ENCODE results near the gene BCAS1.

DNA sequence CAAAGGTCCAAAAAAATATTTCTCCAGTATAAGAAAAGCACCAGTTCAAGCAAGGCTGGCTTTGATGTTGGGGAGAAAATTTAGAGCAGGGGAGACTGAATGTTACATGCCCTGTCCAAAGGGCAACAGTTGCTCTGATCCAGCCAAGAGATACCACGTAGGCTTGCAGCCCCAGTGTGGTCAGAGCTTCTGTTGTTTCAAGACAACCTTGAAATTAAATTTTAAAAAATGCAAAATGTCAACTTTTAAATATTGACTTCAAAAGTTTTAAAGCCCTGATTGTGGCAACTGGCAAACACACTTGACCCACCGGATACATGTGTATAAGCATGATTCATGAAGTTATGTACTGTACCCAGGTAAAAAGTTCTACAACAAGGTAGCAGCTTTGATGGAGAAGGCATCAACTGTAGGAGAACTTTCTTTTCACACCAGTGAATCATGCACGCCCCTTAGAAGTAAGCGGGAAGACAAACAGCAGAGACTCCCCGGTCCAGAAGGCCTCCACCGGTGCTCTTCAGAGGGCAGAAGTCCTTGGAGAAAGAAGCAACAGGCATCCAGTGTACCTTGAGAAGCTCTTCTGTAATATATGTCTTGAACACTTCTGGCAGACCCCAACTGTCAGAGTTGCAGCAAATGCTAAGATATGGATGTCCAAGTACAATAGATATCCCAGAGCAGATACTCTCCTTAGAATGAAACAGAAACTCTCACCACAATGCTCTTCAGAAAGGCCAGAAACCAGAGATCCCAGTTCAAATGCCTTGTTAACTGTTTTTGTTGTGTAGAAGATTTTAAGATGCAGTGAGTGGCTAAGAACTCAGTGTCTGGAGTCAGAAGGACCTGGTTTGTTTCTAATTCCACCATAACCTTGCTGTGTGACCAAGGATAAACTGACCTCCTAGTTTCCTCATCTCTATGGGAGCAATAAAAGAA, 115.4 kb downstream of the BCAS1 start:
- TF ChIP-seq, protein P1, sequence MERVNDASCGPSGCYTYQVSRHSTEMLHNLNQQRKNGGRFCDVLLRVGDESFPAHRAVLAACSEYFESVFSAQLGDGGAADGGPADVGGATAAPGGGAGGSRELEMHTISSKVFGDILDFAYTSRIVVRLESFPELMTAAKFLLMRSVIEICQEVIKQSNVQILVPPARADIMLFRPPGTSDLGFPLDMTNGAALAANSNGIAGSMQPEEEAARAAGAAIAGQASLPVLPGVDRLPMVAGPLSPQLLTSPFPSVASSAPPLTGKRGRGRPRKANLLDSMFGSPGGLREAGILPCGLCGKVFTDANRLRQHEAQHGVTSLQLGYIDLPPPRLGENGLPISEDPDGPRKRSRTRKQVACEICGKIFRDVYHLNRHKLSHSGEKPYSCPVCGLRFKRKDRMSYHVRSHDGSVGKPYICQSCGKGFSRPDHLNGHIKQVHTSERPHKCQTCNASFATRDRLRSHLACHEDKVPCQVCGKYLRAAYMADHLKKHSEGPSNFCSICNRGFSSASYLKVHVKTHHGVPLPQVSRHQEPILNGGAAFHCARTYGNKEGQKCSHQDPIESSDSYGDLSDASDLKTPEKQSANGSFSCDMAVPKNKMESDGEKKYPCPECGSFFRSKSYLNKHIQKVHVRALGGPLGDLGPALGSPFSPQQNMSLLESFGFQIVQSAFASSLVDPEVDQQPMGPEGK (CRISPR knock-in tag; IDR thresholded peaks at IDR 0.05; ENCODE audit: borderline replicate concordance) = no peak
- TF ChIP-seq ZNF70 (CRISPR knock-in tag; IDR thresholded peaks at IDR 0.05) = no peak
- no peak for TF ChIP-seq CSDC2 (CRISPR knock-in tag; IDR thresholded peaks at IDR 0.05)
- TF ChIP-seq ZNF565 (CRISPR knock-in tag; conservative IDR thresholded peaks at IDR 0.05; ENCODE audit: low read depth) = no peak
- TF ChIP-seq, protein P2, sequence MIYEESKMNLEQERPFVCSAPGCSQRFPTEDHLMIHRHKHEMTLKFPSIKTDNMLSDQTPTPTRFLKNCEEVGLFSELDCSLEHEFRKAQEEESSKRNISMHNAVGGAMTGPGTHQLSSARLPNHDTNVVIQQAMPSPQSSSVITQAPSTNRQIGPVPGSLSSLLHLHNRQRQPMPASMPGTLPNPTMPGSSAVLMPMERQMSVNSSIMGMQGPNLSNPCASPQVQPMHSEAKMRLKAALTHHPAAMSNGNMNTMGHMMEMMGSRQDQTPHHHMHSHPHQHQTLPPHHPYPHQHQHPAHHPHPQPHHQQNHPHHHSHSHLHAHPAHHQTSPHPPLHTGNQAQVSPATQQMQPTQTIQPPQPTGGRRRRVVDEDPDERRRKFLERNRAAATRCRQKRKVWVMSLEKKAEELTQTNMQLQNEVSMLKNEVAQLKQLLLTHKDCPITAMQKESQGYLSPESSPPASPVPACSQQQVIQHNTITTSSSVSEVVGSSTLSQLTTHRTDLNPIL (CRISPR knock-in tag; IDR thresholded peaks at IDR 0.05; ENCODE audit: low read depth) = no peak
- no peak for TF ChIP-seq RARB (CRISPR knock-in tag; IDR thresholded peaks at IDR 0.05)
- no peak for TF ChIP-seq ARNTL (CRISPR knock-in tag; IDR thresholded peaks at IDR 0.05; ENCODE audit: borderline replicate concordance, low read depth)
- no peak for TF ChIP-seq PPARA (CRISPR knock-in tag; IDR thresholded peaks at IDR 0.05; ENCODE audit: borderline replicate concordance)
